Measurements from ENCODE around the gene UMODL1. TPM values are rescaled to one million over a fixed set of nuclear protein-coding genes. Genes with fewer than 3 reads are reported as not detected.

Gene UMODL1
- total RNA-seq, 2 experiments from 2014 or later = not detected

GRCh38 chr21:42105476-42106315, 34.6 kb downstream of the UMODL1 start:
- intact Hi-C loops (cut with DNase I, micrococcal nuclease) = loop anchor here (2.0 to 5.0 kb wide), 2 partner anchors 95 to 103 kb away; partner anchors contain the start of gene ZBTB21 (in 1 of the 2)
- ChIA-PET POLR2A (no interaction called here), CTCF (interaction anchor here (2.6 kb wide), 1 partner anchor 14 kb away, joined by 19 read pairs; no protein-coding TSS in a partner anchor)
- Mint-ChIP-seq H3K4me1 (peaks cover 16% of the 10 kb centered on the region), H3K4me3 (no peak overlapping the region), H3K27me3 (no peaks in the 10 kb centered on the region), H3K27ac (no peak overlapping the region), H3K36me3 (ENCODE audit: low read depth) (no peaks in the 10 kb centered on the region), H3K9me3 (ENCODE audit: low read depth) (no peaks in the 10 kb centered on the region)
- no peak for ATAC-seq
- no peak for DNase-seq

- Mint-ChIP-seq H3K4me3 (no peak overlapping the region), H3K4me1 (peaks cover 16% of the 10 kb centered on the region), H3K27ac (no peak overlapping the region), H3K9me3 (ENCODE audit: low read depth) (no peaks in the 10 kb centered on the region), H3K36me3 (ENCODE audit: low read depth) (no peaks in the 10 kb centered on the region), H3K27me3 (no peaks in the 10 kb centered on the region)
- ChIA-PET CTCF (interaction anchor here (2.6 to 2.8 kb wide), 2 partner anchors 14 to 289 kb away, joined by 19 to 24 read pairs; no protein-coding TSS in a partner anchor), POLR2A (no interaction called here)
- ATAC-seq (no peak), DNase-seq (no peak)
- intact Hi-C loops (cut with DNase I, micrococcal nuclease) = loop anchor here (2.0 to 5.0 kb wide), 2 partner anchors 96 to 104 kb away; partner anchors contain the start of gene ZBTB21 (in 1 of the 2)
Measured at GRCh38 chr21:42106425-42106824, 35.3 kb downstream of the UMODL1 start.

GRCh38 chr21:42107177-42107880, 36.2 kb downstream of the UMODL1 start:
- H3K36me3 Mint-ChIP-seq (ENCODE audit: low read depth) = no peaks in the 10 kb centered on the region
- intact Hi-C loops (cut with DNase I, micrococcal nuclease) = loop anchor here (1.0 to 5.0 kb wide), 3 partner anchors 97 to 228 kb away; partner anchors contain the start of genes PRDM15 (in 1 of the 2) and ZBTB21 (in 1 of the 2)
- DNase-seq (no peak), ATAC-seq (peak; percentile 37)
- H3K9me3 Mint-ChIP-seq (ENCODE audit: low read depth) = no peaks in the 10 kb centered on the region
- no peak overlapping the region for H3K27ac Mint-ChIP-seq
- POLR2A ChIA-PET = interaction anchor here (0.6 to 1.6 kb wide), 2 partner anchors 100 to 227 kb away, joined by 4 read pairs; no protein-coding TSS in a partner anchor
- CTCF ChIA-PET = interaction anchor here (0.5 to 3.0 kb wide), 33 partner anchors 9 to 346 kb away, joined by 3 to 33 read pairs (median 5); partner anchors contain the start of genes PRDM15 and UMODL1
- H3K4me1 Mint-ChIP-seq = peaks cover 11% of the 10 kb centered on the region
- H3K27me3 Mint-ChIP-seq = no peaks in the 10 kb centered on the region
- H3K4me3 Mint-ChIP-seq = no peak overlapping the region

- peak overlapping the region; percentile 4 for H3K4me3 Mint-ChIP-seq
- ATAC-seq (peak; percentile 99), DNase-seq (peak; percentile 83)
- POLR2A ChIA-PET = interaction anchor here (0.6 to 1.6 kb wide), 3 partner anchors 101 to 1552 kb away, joined by 4 read pairs; no protein-coding TSS in a partner anchor
- no peaks in the 10 kb centered on the region for H3K36me3 Mint-ChIP-seq (ENCODE audit: low read depth)
- peaks cover 11% of the 10 kb centered on the region for H3K4me1 Mint-ChIP-seq
- CTCF ChIA-PET = interaction anchor here (0.5 to 3.0 kb wide), 44 partner anchors 9 to 825 kb away, joined by 3 to 33 read pairs (median 4); partner anchors contain the start of genes PRDM15 and UMODL1
- intact Hi-C loops (cut with DNase I, micrococcal nuclease) = loop anchor here (1.0 to 5.0 kb wide), 5 partner anchors 45 to 291 kb away; partner anchors contain the start of genes PRDM15 (in 1 of the 2) and ZBTB21 (in 1 of the 2)
- no peaks in the 10 kb centered on the region for H3K9me3 Mint-ChIP-seq (ENCODE audit: low read depth)
- no peak overlapping the region for H3K27ac Mint-ChIP-seq
- H3K27me3 Mint-ChIP-seq = no peaks in the 10 kb centered on the region
Measured at GRCh38 chr21:42107881-42108553, 36.9 kb downstream of the UMODL1 start.

GRCh38 chr21:42108554-42109340, 37.6 kb downstream of the UMODL1 start:
- DNase-seq (peak; percentile 20), ATAC-seq (no peak)
- no peaks in the 10 kb centered on the region for H3K9me3 Mint-ChIP-seq (ENCODE audit: low read depth)
- no peak overlapping the region for H3K4me3 Mint-ChIP-seq
- no peaks in the 10 kb centered on the region for H3K36me3 Mint-ChIP-seq (ENCODE audit: low read depth)
- no peaks in the 10 kb centered on the region for H3K27me3 Mint-ChIP-seq
- intact Hi-C loops (cut with DNase I, micrococcal nuclease) = loop anchor here (2.0 to 5.0 kb wide), 3 partner anchors 46 to 292 kb away; no protein-coding TSS in a partner anchor
- POLR2A ChIA-PET = interaction anchor here (1.0 to 1.6 kb wide), 2 partner anchors 102 to 1552 kb away, joined by 4 read pairs; no protein-coding TSS in a partner anchor
- no peak overlapping the region for H3K27ac Mint-ChIP-seq
- CTCF ChIA-PET = interaction anchor here (0.8 to 3.0 kb wide), 31 partner anchors 9 to 826 kb away, joined by 3 to 33 read pairs (median 6); partner anchors contain the start of genes PRDM15 and UMODL1
- peaks cover 11% of the 10 kb centered on the region for H3K4me1 Mint-ChIP-seq

- Mint-ChIP-seq H3K36me3 (ENCODE audit: low read depth) (no peaks in the 10 kb centered on the region), H3K9me3 (ENCODE audit: low read depth) (no peaks in the 10 kb centered on the region), H3K27ac (no peak overlapping the region), H3K4me1 (peaks cover 11% of the 10 kb centered on the region), H3K4me3 (no peak overlapping the region), H3K27me3 (no peaks in the 10 kb centered on the region)
- ATAC-seq (no peak), DNase-seq (no peak)
- CTCF ChIA-PET = interaction anchor here (1.6 to 3.0 kb wide), 6 partner anchors 8 to 292 kb away, joined by 6 to 33 read pairs (median 16); partner anchors contain the start of gene PRDM15
- intact Hi-C loops (cut with DNase I, micrococcal nuclease) = loop anchor here (2.0 to 5.0 kb wide), 3 partner anchors 47 to 293 kb away; no protein-coding TSS in a partner anchor
- POLR2A ChIA-PET = no interaction called here
Measured at GRCh38 chr21:42109473-42109872, 38.4 kb downstream of the UMODL1 start.

- Mint-ChIP-seq H3K27ac (no peak overlapping the region), H3K9me3 (ENCODE audit: low read depth) (no peaks in the 10 kb centered on the region), H3K27me3 (no peaks in the 10 kb centered on the region), H3K36me3 (ENCODE audit: low read depth) (no peaks in the 10 kb centered on the region), H3K4me3 (no peak overlapping the region), H3K4me1 (peaks cover 11% of the 10 kb centered on the region)
- DNase-seq (no peak), ATAC-seq (no peak)
- intact Hi-C loops (cut with DNase I, micrococcal nuclease) = loop anchor here (2.0 to 5.0 kb wide), 3 partner anchors 47 to 293 kb away; no protein-coding TSS in a partner anchor
- POLR2A ChIA-PET = no interaction called here
- CTCF ChIA-PET = interaction anchor here (1.6 to 3.0 kb wide), 3 partner anchors 7 to 232 kb away, joined by 6 to 33 read pairs (median 20); partner anchors contain the start of gene PRDM15
Measured at GRCh38 chr21:42109873-42110525, 38.9 kb downstream of the UMODL1 start.

- no peaks in the 10 kb centered on the region for H3K9me3 Mint-ChIP-seq (ENCODE audit: low read depth)
- DNase-seq (no peak), ATAC-seq (no peak)
- no peaks in the 10 kb centered on the region for H3K27me3 Mint-ChIP-seq
- intact Hi-C loops (cut with DNase I, micrococcal nuclease) = no loop called here
- H3K27ac Mint-ChIP-seq = no peak overlapping the region
- H3K4me3 Mint-ChIP-seq = no peak overlapping the region
- H3K4me1 Mint-ChIP-seq = peaks cover 11% of the 10 kb centered on the region
- POLR2A ChIA-PET = no interaction called here
- no peaks in the 10 kb centered on the region for H3K36me3 Mint-ChIP-seq (ENCODE audit: low read depth)
- CTCF ChIA-PET = no interaction called here
Measured at GRCh38 chr21:42110691-42111469, 39.8 kb downstream of the UMODL1 start.

- Mint-ChIP-seq H3K4me1 (peaks cover 11% of the 10 kb centered on the region), H3K4me3 (no peak overlapping the region), H3K9me3 (ENCODE audit: low read depth) (no peaks in the 10 kb centered on the region), H3K27me3 (no peaks in the 10 kb centered on the region), H3K27ac (no peak overlapping the region), H3K36me3 (ENCODE audit: low read depth) (no peaks in the 10 kb centered on the region)
- ChIA-PET CTCF (interaction anchor here (0.7 to 0.9 kb wide), 2 partner anchors 46 to 234 kb away, joined by 3 read pairs; no protein-coding TSS in a partner anchor), POLR2A (no interaction called here)
- no peak for DNase-seq
- no peak for ATAC-seq
- intact Hi-C loops (cut with DNase I, micrococcal nuclease) = no loop called here
Measured at GRCh38 chr21:42111470-42111743, 40.3 kb downstream of the UMODL1 start.
